DOHH2 (cell line): Measurements from ENCODE around the gene SUPT5H.

ENCODE experiments used
- H3F3A ChIP-seq: fragments of 200-600 bp; sonication (generic), shearing (Covaris generic); 2 replicates; pipeline ENCODE4 v1.6.0; 2016; ENCODE audit warnings: antibody characterized with exemption, mild to moderate bottlenecking; ENCODE audit not compliant: control insufficient read depth, insufficient read depth
- H3K27ac ChIP-seq: fragments of 200-600 bp; sonication (generic); 2 replicates; pipeline ENCODE4 v1.5.1; 2014; ENCODE audit warnings: low read depth, mild to moderate bottlenecking, low read length, moderate library complexity
- H3K27me3 ChIP-seq: fragments of 200-600 bp; sonication (generic); 2 replicates; pipeline ENCODE4 v1.6.1; 2014; ENCODE audit warnings: mild to moderate bottlenecking, low read length, mixed read lengths; ENCODE audit not compliant: control insufficient read depth
- H3K36me3 ChIP-seq: fragments of 200-600 bp; sonication (generic); 2 replicates; pipeline ENCODE4 v1.6.1; 2014; ENCODE audit warnings: mild to moderate bottlenecking, low read length, moderate library complexity, mixed read lengths; ENCODE audit not compliant: control insufficient read depth
- H3K4me1 ChIP-seq: fragments of 200-600 bp; sonication (generic); 2 replicates; pipeline ENCODE4 v1.6.1; 2014; ENCODE audit warnings: mild to moderate bottlenecking, low read length, mixed read lengths; ENCODE audit not compliant: control insufficient read depth
- H3K4me2 ChIP-seq: fragments of 200-600 bp; sonication (generic); 2 replicates; pipeline ENCODE4 v1.6.0; 2014; ENCODE audit warnings: mild to moderate bottlenecking, low read length, moderate library complexity
- H3K4me3 ChIP-seq: fragments of 200-600 bp; sonication (generic); 2 replicates; pipeline ENCODE4 v1.5.1; 2014; ENCODE audit warnings: mild to moderate bottlenecking, low read length, mixed read lengths
- H3K79me2 ChIP-seq: fragments of 200-600 bp; sonication (generic); 2 replicates; pipeline ENCODE4 v1.6.1; 2014; ENCODE audit warnings: mild to moderate bottlenecking, low read length, mixed read lengths; ENCODE audit not compliant: control insufficient read depth
- H3K9me2 ChIP-seq: fragments of 200-600 bp; sonication (generic); replicated peaks from 2 replicates; pipeline ENCODE4 v1.6.1; 2014; ENCODE audit warnings: mild to moderate bottlenecking, low read length, mixed read lengths; ENCODE audit not compliant: control insufficient read depth
- H3K9me3 ChIP-seq: fragments of 200-600 bp; sonication (generic); 2 replicates; pipeline ENCODE4 v1.6.1; 2014; ENCODE audit warnings: antibody characterized with exemption, low read length, mixed read lengths; ENCODE audit not compliant: control insufficient read depth, insufficient read depth
- H4K20me1 ChIP-seq: fragments of 200-600 bp; sonication (generic); 2 replicates; pipeline ENCODE4 v1.6.0; 2014; ENCODE audit warnings: low read depth, mild to moderate bottlenecking, antibody characterized with exemption, low read length, moderate library complexity; ENCODE audit not compliant: control insufficient read depth, insufficient read depth
- CTCF ChIP-seq: fragments of 200-600 bp; sonication (generic); IDR thresholded peaks from one replicate; pipeline ENCODE4 v1.5.1; 2014; ENCODE audit warnings: antibody characterized with exemption, mild to moderate bottlenecking, low read depth, low read length; ENCODE audit not compliant: poor library complexity, severe bottlenecking
- EZH2phosphoT487 ChIP-seq: fragments of 200-600 bp; sonication (generic); IDR thresholded peaks from 2 replicates; pipeline ENCODE4 v1.6.1; 2017; ENCODE audit warnings: borderline replicate concordance, mild to moderate bottlenecking, antibody characterized with exemption, low read length, moderate library complexity, mixed read lengths

SUPT5H gene

GRCh38 chr19:39506944-39507714 lies 61.7 kb downstream of the SUPT5H start:
- Histone ChIP-seq H3K27ac (no peak overlapping the region), H3K4me1 (peaks cover 8% of the 10 kb centered on the region), H3K4me2 (no peak overlapping the region), H3K79me2 (no peaks in the 10 kb centered on the region), H4K20me1 (no peaks in the 10 kb centered on the region), H3K27me3 (peaks cover 4% of the 10 kb centered on the region; the same call in 1 of the 2 replicates), H3K9me2 (no peaks in the 10 kb centered on the region), H3K36me3 (no peaks in the 10 kb centered on the region), H3K4me3 (no peak overlapping the region), H3F3A (no peaks in the 10 kb centered on the region; the same call in 1 of the 2 replicates), H3K9me3 (no peaks in the 10 kb centered on the region)
- TF ChIP-seq CTCF (no peak), EZH2phosphoT487 (no peak)

GRCh38 chr19:39507715-39508364 lies 62.5 kb downstream of the SUPT5H start:
- no peaks in the 10 kb centered on the region; the same call in 1 of the 2 replicates for H3F3A ChIP-seq
- H4K20me1 ChIP-seq: no peaks in the 10 kb centered on the region
- no peak overlapping the region for H3K4me3 ChIP-seq
- H3K79me2 ChIP-seq: no peaks in the 10 kb centered on the region
- H3K9me2 ChIP-seq: no peaks in the 10 kb centered on the region
- no peak overlapping the region for H3K27ac ChIP-seq
- peaks cover 2% of the 10 kb centered on the region for H3K4me1 ChIP-seq
- no peak overlapping the region for H3K4me2 ChIP-seq
- no peak for TF ChIP-seq EZH2phosphoT487
- TF ChIP-seq CTCF: no peak
- peaks cover 5% of the 10 kb centered on the region for H3K27me3 ChIP-seq
- no peaks in the 10 kb centered on the region for H3K36me3 ChIP-seq
- H3K9me3 ChIP-seq: no peaks in the 10 kb centered on the region

GRCh38 chr19:39508629-39509028 lies 63.2 kb downstream of the SUPT5H start:
- H3K79me2 ChIP-seq: no peaks in the 10 kb centered on the region
- TF ChIP-seq EZH2phosphoT487 (no peak), CTCF (no peak)
- no peaks in the 10 kb centered on the region; the same call in 1 of the 2 replicates for H3F3A ChIP-seq
- no peaks in the 10 kb centered on the region for H3K9me2 ChIP-seq
- no peaks in the 10 kb centered on the region for H4K20me1 ChIP-seq
- no peak overlapping the region for H3K4me2 ChIP-seq
- H3K4me1 ChIP-seq: no peaks in the 10 kb centered on the region
- no peaks in the 10 kb centered on the region for H3K9me3 ChIP-seq
- no peak overlapping the region for H3K4me3 ChIP-seq
- H3K36me3 ChIP-seq: no peaks in the 10 kb centered on the region
- H3K27me3 ChIP-seq: peaks cover 10% of the 10 kb centered on the region
- H3K27ac ChIP-seq: no peak overlapping the region
